Testis (tissue), 2 donors: Measurements from ENCODE around the gene FOSL1.

Experiments used
- POLR2A ChIP-seq: fragments of 450-650 bp; IDR thresholded peaks from one replicate; pipeline ENCODE4 v1.6.1; 2017; ENCODE audit warnings: antibody characterized with exemption, mild to moderate bottlenecking, moderate library complexity
- TF ChIP-seq, protein P1 (sequence below), 3 experiments: fragments of 450-650 bp in 2 of 3; fragments of 200-600 bp in 1 of 3; sonication (generic) in 1 of 3; IDR thresholded peaks; one replicate each; pipeline ENCODE4 v1.5.1; 2016 to 2019; ENCODE audit warnings: antibody characterized with exemption in 3 of 3, mild to moderate bottlenecking in 2 of 3, moderate library complexity in 1 of 3

GRCh38 chr11:65903715-65904114 lies 3.5 kb upstream of the FOSL1 start:
- TF ChIP-seq, protein P1, sequence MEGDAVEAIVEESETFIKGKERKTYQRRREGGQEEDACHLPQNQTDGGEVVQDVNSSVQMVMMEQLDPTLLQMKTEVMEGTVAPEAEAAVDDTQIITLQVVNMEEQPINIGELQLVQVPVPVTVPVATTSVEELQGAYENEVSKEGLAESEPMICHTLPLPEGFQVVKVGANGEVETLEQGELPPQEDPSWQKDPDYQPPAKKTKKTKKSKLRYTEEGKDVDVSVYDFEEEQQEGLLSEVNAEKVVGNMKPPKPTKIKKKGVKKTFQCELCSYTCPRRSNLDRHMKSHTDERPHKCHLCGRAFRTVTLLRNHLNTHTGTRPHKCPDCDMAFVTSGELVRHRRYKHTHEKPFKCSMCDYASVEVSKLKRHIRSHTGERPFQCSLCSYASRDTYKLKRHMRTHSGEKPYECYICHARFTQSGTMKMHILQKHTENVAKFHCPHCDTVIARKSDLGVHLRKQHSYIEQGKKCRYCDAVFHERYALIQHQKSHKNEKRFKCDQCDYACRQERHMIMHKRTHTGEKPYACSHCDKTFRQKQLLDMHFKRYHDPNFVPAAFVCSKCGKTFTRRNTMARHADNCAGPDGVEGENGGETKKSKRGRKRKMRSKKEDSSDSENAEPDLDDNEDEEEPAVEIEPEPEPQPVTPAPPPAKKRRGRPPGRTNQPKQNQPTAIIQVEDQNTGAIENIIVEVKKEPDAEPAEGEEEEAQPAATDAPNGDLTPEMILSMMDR (IDR thresholded peaks at IDR 0.05): no peak
- TF ChIP-seq POLR2A: no peak
